Omental fat pad (tissue), 4 donors: ENCODE results near the gene SPTBN5. TPM values are rescaled to one million over a fixed set of nuclear protein-coding genes. Genes with fewer than 3 reads are reported as not detected.

Experiments used
- ATAC-seq: fragments of 150-250 bp; one replicate; pipeline ENCODE4 v1.9.1; 2016; ENCODE audit warnings: mild to moderate bottlenecking, moderate library complexity; ENCODE audit not compliant: low FRiP score
- DNase-seq: peaks from one replicate; pipeline ENCODE4 v3.0.0-alpha.2; 2019; ENCODE audit warnings: low spot score
- CTCF ChIP-seq, 3 donors: fragments of 450-650 bp; IDR thresholded peaks; one replicate each; pipeline ENCODE4 v1.5.1; 2016 to 2017; ENCODE audit warnings: antibody characterized with exemption in 3 of 3, mild to moderate bottlenecking in 3 of 3, moderate library complexity in 2 of 3
- total RNA-seq, 4 donors: library from RNA; depleted of rRNA; stranded (reverse); fragments of >200 nt; gene quantifications; one replicate each; pipeline ENCODE4 v1.1.0, GENCODE V29; 2016

SPTBN5 gene
- total RNA-seq, 4 donors from 2014 or later: 0.19 to 3.8 (median 1.8) TPM

GRCh38 chr15:41847206-41847605, 46.6 kb downstream of the SPTBN5 start:
- ATAC-seq (no peak), DNase-seq (no peak)
- TF ChIP-seq CTCF (IDR thresholded peaks at IDR 0.05): no peak

- DNase-seq (no peak), ATAC-seq (no peak)
- TF ChIP-seq CTCF (IDR thresholded peaks at IDR 0.05): no peak
These were observed 49.0 kb downstream of the SPTBN5 start for GRCh38 chr15:41844814-41845213.

DNA sequence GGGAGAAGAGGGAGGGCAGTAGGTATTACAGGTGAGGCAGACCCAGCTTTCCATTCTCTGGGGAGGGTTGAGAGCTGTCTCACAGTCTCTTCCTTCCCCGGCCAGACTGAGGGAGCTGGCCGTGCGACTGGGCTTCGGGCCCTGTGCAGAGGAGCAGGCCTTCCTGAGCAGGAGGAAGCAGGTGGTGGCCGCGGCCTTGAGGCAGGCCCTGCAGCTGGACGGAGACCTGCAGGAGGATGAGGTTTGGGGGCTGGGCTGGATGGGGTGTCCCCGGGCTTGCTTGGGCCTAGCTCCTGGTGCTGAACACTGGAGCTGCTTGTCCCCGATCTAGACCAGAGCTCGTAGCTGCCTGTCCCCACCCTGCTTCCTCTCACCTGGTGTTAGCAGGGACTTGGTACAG, 50.3 kb downstream of the SPTBN5 start:
- ATAC-seq (no peak), DNase-seq (no peak)
- TF ChIP-seq CTCF (IDR thresholded peaks at IDR 0.05): no peak

DNA sequence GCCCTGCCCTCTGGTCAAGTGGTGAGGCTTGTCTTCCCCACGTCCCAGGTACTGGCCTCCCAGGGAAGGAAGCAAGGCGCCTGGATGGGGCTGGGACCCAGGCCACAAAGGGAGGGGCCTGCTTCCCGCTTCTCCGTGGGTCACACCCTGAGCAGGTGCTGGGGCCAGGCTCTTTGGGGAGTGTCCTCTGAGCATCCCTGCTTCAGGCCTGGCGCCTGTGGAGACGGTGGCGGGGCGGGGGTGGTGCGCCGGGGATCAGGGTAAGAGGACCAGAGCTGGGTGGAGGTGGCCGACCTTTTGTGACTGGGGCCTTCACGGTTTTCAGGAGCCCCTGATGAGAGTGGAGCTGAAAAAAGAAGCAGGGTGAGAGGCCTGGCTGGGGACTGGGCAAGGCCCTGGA, 51.6 kb downstream of the SPTBN5 start:
- DNase-seq: no peak
- no peak for ATAC-seq
- no peak for TF ChIP-seq CTCF (IDR thresholded peaks at IDR 0.05)

DNA sequence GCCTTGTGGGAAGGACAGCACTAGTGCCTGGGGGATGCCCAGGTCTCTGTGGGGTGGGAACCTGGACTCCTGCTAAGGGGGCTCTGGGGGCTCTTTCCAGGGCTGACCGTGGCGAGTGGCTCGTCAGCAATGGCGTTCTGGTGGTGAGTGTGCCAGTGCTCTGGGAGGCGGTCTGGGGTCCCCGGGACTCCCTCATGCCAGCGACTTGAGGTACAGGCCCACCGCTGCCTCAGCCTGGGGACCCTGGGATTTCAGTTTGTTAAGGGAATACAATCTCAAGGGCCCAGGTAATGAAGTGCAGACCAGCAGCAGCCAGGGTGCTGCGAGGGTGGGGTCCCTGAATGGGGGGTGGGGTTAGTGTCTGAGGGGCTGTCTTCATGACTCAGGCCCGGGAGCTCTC, 52.7 kb downstream of the SPTBN5 start:
- ATAC-seq (no peak), DNase-seq (no peak)
- no peak for TF ChIP-seq CTCF (IDR thresholded peaks at IDR 0.05)

DNA sequence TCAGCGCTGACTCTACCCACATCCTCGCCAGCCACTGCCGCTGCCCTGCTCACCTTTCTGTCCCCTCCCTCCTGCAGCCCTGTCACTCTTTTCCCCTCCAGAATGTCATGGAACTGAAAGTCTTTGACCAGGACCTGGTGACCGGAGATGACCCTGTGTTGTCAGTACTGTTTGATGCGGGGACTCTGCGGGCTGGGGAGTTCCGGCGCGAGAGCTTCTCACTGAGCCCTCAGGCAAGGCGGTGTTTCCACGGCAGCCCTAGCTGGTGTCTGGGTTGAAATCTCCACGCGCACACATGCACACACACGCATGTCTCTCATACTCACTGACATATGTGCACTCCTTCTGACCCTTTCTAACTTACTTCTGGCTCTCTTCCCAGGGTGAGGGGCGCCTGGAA, 53.2 kb downstream of the SPTBN5 start:
- no peak for TF ChIP-seq CTCF (IDR thresholded peaks at IDR 0.05)
- DNase-seq (no peak), ATAC-seq (no peak)

- TF ChIP-seq CTCF (IDR thresholded peaks at IDR 0.05): no peak
- no peak for ATAC-seq
These were observed 53.9 kb downstream of the SPTBN5 start for GRCh38 chr15:41839781-41840491.

More at GRCh38 chr15:41839781-41840491, 53.9 kb downstream of the SPTBN5 start:
- no peak for DNase-seq
